C1 segment of cervical spinal cord (tissue), 14 donors: ENCODE data around the gene ZNF33B.
"Not testable (repeated sequence)": the region's sequence is repeated elsewhere in the genome, so short reads cannot be mapped to it uniquely, and the experiment has no call there.

Source experiments
- DNase-seq, 14 donors: peaks; one replicate each; lab custom pipeline; 2025; lab: John Stamatoyannopoulos, UW

The ZNF33B gene

GRCh38 chr10:42615419-42615818, 23.0 kb downstream of the ZNF33B start:
- DNase-seq: no peak

GRCh38 chr10:42609872-42610271, 28.5 kb downstream of the ZNF33B start:
- DNase-seq: no peak

GRCh38 chr10:42598249-42598873, 40.0 kb downstream of the ZNF33B start:
- DNase-seq: no peak

- no peak for DNase-seq
Observed at GRCh38 chr10:42596196-42596595, 42.2 kb downstream of the ZNF33B start.

- DNase-seq: no peak
Observed at GRCh38 chr10:42594246-42594650, 44.1 kb downstream of the ZNF33B start.

GRCh38 chr10:42593284-42593683, 45.1 kb downstream of the ZNF33B start:
- DNase-seq: no peak

GRCh38 chr10:42583828-42584227, 54.5 kb downstream of the ZNF33B start:
- no peak for DNase-seq

GRCh38 chr10:42578019-42578418, 60.4 kb downstream of the ZNF33B start:
- no peak for DNase-seq

- no peak for DNase-seq
Observed at GRCh38 chr10:42576338-42576737, 62.0 kb downstream of the ZNF33B start.

GRCh38 chr10:42574336-42574735, 64.0 kb downstream of the ZNF33B start:
- DNase-seq: no peak

- no peak for DNase-seq
Observed at GRCh38 chr10:42556931-42557330, 81.4 kb downstream of the ZNF33B start.

- not testable (repeated sequence) for DNase-seq
Observed at GRCh38 chr10:42553576-42553975, 84.8 kb downstream of the ZNF33B start.

GRCh38 chr10:42553064-42553407, 85.3 kb downstream of the ZNF33B start:
- DNase-seq: peak in 3 of 14 donors; percentile 56 to 90 (median 80)

GRCh38 chr10:42552188-42553063, 85.9 kb downstream of the ZNF33B start:
- peak; percentile 75 to 97 (median 94) for DNase-seq

GRCh38 chr10:42551582-42552187, 86.7 kb downstream of the ZNF33B start:
- peak in 2 of 14 donors; percentile 20 to 37 for DNase-seq

GRCh38 chr10:42549851-42550250, 88.5 kb downstream of the ZNF33B start:
- no peak for DNase-seq

- no peak for DNase-seq
Observed at GRCh38 chr10:42548254-42548653, 90.1 kb downstream of the ZNF33B start.

GRCh38 chr10:42544945-42545344, 93.4 kb downstream of the ZNF33B start:
- DNase-seq: no peak

- DNase-seq: peak in 3 of 14 donors; percentile 1 to 18 (median 2)
Observed at GRCh38 chr10:42543840-42544372, 94.5 kb downstream of the ZNF33B start.
